GM12891 (cell line): Measurements from ENCODE around the gene MYO7A.

ENCODE experiments used
- DNase-seq: peaks from one replicate; pipeline ENCODE4 v3.0.0; 2011; ENCODE audit warnings: low spot score; ENCODE audit not compliant: insufficient read length
- FAIRE-seq: peaks from 2 replicates; lab custom pipeline; 2011; peaks lifted over from hg19 to GRCh38; lab: Jason Lieb, UNC
- PAX5 ChIP-seq: IDR thresholded peaks from 2 replicates; pipeline ENCODE4 v1.6.1; 2011; ENCODE audit warnings: low read length, moderate library complexity, mild to moderate bottlenecking; ENCODE audit not compliant: insufficient read depth, severe bottlenecking
- POLR2A ChIP-seq: IDR thresholded peaks from 2 replicates; pipeline ENCODE4 v1.6.1; 2011; ENCODE audit warnings: low read depth, low read length, control low read depth
- POLR2AphosphoS5 ChIP-seq: IDR thresholded peaks from 2 replicates; pipeline ENCODE4 v1.6.1; 2011; ENCODE audit warnings: low read depth, low read length, control low read depth
- POU2F2 ChIP-seq: IDR thresholded peaks from 2 replicates; pipeline ENCODE4 v1.6.1; 2011; ENCODE audit warnings: low read depth, mild to moderate bottlenecking, control low read depth, low read length, moderate library complexity
- SPI1 ChIP-seq: IDR thresholded peaks from 2 replicates; pipeline ENCODE4 v1.6.1; 2011; ENCODE audit warnings: low read depth, low read length, control low read depth
- TAF1 ChIP-seq: IDR thresholded peaks from 2 replicates; pipeline ENCODE4 v1.6.1; 2011; ENCODE audit warnings: low read depth, low read length, control low read depth

The MYO7A gene

GRCh38 chr11:77230878-77231605 lies 103.0 kb downstream of the MYO7A start:
- TF ChIP-seq SPI1 (no peak), TAF1 (no peak), POLR2AphosphoS5 (no peak), POLR2A (no peak), POU2F2 (no peak), PAX5 (no peak)
- no peak for DNase-seq
- no peak for FAIRE-seq

- FAIRE-seq (no peak), DNase-seq (no peak)
- no peak for TF ChIP-seq POLR2A
- no peak for TF ChIP-seq POLR2AphosphoS5
- no peak for TF ChIP-seq POU2F2
- TF ChIP-seq TAF1: no peak
- TF ChIP-seq PAX5: no peak
- no peak for TF ChIP-seq SPI1
These were observed 103.8 kb downstream of the MYO7A start for GRCh38 chr11:77231800-77232199.

- FAIRE-seq (no peak), DNase-seq (no peak)
- TF ChIP-seq TAF1 (no peak), PAX5 (no peak), SPI1 (no peak), POU2F2 (no peak), POLR2A (no peak), POLR2AphosphoS5 (no peak)
These were observed 104.2 kb downstream of the MYO7A start for GRCh38 chr11:77232242-77232641.

GRCh38 chr11:77233011-77233410 lies 105.0 kb downstream of the MYO7A start:
- no peak for FAIRE-seq
- DNase-seq: no peak
- no peak for TF ChIP-seq PAX5
- no peak for TF ChIP-seq POLR2A
- TF ChIP-seq SPI1: no peak
- no peak for TF ChIP-seq POLR2AphosphoS5
- TF ChIP-seq TAF1: no peak
- TF ChIP-seq POU2F2: no peak

GRCh38 chr11:77236901-77237300 lies 108.9 kb downstream of the MYO7A start:
- TF ChIP-seq POLR2A: no peak
- no peak for TF ChIP-seq TAF1
- TF ChIP-seq PAX5: no peak
- TF ChIP-seq POU2F2: no peak
- no peak for TF ChIP-seq SPI1
- no peak for TF ChIP-seq POLR2AphosphoS5
- DNase-seq: no peak
- no peak for FAIRE-seq

- no peak for FAIRE-seq
- TF ChIP-seq SPI1 (no peak), POLR2A (no peak), PAX5 (no peak), POLR2AphosphoS5 (no peak)
- DNase-seq: no peak
These were observed 116.4 kb downstream of the MYO7A start for GRCh38 chr11:77244277-77245027.

GRCh38 chr11:77249427-77249826 lies 121.4 kb downstream of the MYO7A start:
- DNase-seq (no peak), FAIRE-seq (no peak)
- no peak for TF ChIP-seq POLR2AphosphoS5
- TF ChIP-seq TAF1: no peak
- no peak for TF ChIP-seq PAX5
- TF ChIP-seq POU2F2: no peak
- no peak for TF ChIP-seq POLR2A
- no peak for TF ChIP-seq SPI1

- no peak for DNase-seq
- no peak for FAIRE-seq
These were observed 123.0 kb downstream of the MYO7A start for GRCh38 chr11:77250881-77251640.

GRCh38 chr11:77252555-77253270 lies 124.7 kb downstream of the MYO7A start:
- TF ChIP-seq POLR2AphosphoS5: no peak
- TF ChIP-seq POU2F2: no peak
- TF ChIP-seq SPI1: no peak
- TF ChIP-seq POLR2A: no peak
- TF ChIP-seq PAX5: no peak
- TF ChIP-seq TAF1: no peak
- DNase-seq (no peak), FAIRE-seq (no peak)

More at GRCh38 chr11:77250881-77251640, 123.0 kb downstream of the MYO7A start:
- TF ChIP-seq POU2F2 (no peak), SPI1 (no peak), POLR2AphosphoS5 (no peak), PAX5 (no peak)

GRCh38 chr11:77253690-77254089 lies 125.6 kb downstream of the MYO7A start:
- no peak for FAIRE-seq
- DNase-seq: no peak
- TF ChIP-seq PAX5 (no peak), POU2F2 (no peak), SPI1 (no peak), TAF1 (no peak), POLR2AphosphoS5 (no peak), POLR2A (no peak)
